HG02981 (cell line): ENCODE data around the gene CRAT.

Experiments
- ATAC-seq: cut with Tn5 transposase; IDR thresholded peaks from one replicate; pipeline ENCODE4 v1.9.1; 2021; ENCODE audit warnings: mild to moderate bottlenecking, moderate library complexity; ENCODE audit not compliant: unreplicated experiment

Gene CRAT

GRCh38 chr9:129110740-129111527, at the start of gene CRAT, which contains the start of gene PTPA:
Gene CRAT, minus strand, starts transcription at chr9:129110793. Its CDS starts 284 bp downstream, at chr9:129110509.
Gene PTPA, plus strand, starts transcription at chr9:129111415. Its CDS starts 186 bp downstream, at chr9:129111601.
- ATAC-seq, result peak; percentile 76

GRCh38 chr9:129156163-129156562, 45.6 kb upstream of the CRAT start:
- no peak for ATAC-seq

- no peak for ATAC-seq
Measured at GRCh38 chr9:129154866-129155477, 44.4 kb upstream of the CRAT start.

- ATAC-seq, result no peak
Measured at GRCh38 chr9:129151469-129151868, 40.9 kb upstream of the CRAT start.

GRCh38 chr9:129150672-129151211, 40.1 kb upstream of the CRAT start:
- no peak for ATAC-seq

DNA sequence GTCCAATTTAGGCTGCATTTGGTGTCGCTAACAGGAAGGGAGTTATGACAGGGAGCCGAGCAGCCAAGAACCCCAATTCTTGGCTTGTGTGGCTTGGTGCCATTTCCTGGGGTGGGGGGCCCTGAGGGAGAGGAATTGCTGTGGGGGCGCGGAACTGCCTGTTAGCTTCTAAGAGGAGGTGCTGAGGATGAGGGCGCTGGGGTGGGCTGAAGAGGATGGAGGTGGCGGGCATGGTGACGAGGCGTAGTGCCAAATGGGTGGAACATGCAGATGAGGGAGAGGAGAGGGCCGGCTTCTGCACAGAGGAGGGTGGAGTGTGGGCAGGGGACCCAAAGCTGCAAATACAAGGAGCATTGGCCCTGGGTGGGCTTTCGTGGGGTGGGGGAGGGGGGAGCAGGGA, 39.5 kb upstream of the CRAT start:
- no peak for ATAC-seq

DNA sequence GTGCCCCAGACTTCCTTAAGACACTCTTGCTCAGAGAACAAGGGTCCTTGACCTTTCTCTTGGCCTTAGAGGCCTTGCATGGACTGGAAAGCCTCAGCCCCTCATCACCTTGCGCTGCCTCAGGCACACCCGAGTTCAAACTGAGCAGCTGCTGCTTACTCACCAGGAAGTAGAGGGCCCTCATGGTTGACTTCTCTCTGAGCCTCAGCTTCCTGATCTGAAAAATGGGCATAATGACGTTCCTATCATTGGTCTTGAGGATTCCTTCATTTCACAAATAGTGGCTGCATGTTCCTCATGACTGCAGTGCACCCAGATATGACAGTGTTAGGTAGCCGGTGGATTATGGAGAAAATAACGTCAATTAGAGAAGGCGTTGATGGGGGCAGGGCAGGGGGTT, 38.8 kb upstream of the CRAT start:
- ATAC-seq, result no peak

DNA sequence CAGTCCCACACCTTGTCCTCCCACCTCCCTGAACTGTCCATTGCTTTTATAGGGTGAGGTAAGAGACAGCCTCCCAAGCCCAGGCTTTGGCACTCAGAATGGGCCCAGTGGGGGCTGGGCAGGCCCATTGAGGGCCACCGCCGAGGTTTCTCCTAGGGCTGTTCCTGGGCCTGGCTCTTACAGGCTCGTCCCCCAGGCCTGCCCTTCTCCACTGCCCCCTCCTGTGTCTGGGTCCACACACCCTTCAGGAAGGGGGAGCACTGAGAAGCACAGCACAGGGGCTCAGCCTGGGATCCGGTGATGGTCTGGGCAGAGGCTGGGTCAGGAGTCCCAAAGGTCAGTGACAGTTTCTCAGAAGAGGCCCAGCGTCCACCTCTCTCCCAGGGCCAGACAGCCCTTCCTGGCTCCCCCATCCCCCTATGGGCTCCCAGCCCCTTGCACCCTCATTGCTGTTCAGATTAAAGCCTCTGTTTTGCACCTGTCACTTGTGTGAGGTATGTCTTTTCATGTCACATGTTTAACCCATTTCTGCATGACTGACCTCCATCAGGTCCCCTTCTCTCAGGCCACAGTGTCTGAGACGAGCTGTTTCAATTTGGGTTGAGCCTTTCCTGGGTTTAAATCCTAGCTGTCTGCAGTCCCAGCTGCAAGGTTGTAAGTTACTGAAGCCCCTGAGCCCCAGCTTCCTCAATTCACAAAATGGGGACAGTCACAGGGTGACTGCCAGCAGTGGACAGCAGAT, 38.0 kb upstream of the CRAT start:
- no peak for ATAC-seq

DNA sequence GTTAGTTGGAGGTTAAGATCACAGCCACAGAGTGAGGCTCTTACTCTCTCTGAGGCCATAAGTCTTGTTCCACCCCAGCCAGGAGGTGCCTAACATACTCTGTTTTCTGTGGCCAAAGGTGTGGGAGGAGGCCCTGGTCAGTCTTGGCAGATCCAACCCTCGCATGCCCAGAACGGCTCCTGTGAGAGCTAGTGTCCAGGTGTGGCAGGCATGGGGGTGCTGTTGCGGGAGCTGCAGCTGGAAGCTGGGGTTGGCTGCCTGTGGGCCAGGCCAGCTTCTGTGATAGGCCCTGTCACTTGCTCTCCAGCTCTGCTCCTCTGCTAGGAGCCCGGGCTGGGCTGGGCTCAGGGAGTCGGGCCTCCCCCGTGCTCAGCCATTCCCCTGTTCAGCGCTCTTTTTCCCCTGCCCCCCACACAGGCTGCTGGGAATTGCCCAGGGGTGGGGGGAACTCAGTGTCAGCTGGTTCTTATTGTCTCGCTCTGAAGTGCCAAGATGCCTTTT, 35.9 kb upstream of the CRAT start:
- no peak for ATAC-seq

DNA sequence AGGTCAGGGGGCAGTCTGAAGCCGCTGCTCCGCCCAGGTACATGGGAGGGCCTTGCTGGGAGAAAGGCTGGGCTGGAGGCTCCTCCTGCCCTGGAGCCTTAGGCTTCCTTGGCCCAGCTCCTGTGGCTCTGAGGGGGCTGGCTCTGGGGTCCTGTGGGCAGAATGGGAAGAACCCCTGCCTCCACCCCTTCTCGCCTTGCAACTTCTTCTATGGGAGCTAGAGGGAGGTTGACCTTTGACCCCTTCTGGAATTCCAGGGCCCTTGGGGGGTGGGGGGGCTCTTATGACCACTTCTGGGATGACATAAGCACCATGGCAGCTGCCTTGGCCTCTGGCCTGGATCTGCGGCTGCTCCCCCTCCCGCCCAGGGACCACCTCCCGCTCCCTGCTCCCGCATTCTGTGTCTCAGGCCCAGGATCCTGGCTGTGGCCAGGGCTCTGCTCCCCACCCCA, 35.3 kb upstream of the CRAT start:
- ATAC-seq, result no peak

DNA sequence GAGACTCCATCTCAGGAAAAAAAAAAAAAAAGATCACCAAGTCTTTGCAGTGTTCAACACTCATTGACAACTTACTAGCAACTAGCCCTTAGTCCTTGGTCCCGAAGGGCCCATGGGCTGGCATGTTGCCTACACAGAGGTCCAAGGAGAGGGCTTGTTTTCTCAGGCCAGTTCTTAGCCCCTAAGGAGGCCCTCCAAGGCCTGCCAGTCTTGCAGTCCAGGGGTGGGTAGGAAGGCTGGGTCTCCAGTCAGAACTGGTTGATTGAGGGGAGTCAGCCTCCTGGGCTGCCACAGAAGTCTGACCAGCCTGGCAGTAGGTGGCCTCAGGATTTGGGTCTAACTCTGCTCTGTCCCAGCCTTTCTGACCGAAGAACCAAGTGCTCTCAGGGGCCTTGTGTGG, 34.7 kb upstream of the CRAT start:
- ATAC-seq, result no peak

DNA sequence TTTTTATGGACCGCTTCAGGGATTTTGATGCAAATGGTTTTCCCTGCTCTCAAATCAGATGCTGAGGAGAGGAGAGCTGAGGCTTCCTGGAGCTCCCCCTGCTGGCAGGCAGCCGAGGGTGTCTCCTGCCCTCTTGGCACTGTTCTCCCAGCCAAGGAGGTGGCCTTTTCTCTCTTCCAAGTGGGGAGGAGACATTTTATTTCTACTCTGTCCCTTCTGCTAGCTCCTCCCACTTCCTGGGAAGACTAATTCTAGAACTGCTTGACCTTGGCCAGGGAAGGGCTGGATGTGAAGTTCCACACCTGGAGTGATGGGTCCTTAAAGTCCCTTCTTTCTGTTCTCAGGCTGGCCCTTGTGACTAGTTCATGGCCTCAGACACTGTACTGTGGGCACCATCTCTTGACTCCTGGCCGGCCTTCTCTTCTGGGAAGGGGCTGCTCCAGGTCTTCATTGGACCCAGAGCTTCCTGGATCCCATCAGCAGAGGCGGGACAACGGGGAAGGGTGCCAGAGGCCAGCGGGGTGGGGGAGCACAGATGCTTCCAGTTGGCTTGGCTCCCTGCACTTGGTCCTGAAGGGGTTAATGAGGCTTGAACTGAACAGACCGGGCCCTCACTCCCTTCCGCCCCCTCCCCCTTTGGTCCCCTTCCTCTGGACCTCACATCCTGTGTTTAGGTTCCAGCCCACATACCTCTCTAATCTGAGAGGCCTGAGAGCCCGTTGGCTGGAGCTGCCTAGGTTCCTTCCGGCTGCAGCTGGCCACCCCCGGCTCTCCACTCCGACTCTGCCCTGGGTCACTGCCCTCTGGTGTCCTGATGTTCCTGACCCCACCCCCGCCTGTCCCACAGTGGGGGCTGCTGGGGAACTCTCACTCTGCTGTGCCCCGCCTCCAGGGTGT, 32.7 kb upstream of the CRAT start:
- ATAC-seq, result no peak

DNA sequence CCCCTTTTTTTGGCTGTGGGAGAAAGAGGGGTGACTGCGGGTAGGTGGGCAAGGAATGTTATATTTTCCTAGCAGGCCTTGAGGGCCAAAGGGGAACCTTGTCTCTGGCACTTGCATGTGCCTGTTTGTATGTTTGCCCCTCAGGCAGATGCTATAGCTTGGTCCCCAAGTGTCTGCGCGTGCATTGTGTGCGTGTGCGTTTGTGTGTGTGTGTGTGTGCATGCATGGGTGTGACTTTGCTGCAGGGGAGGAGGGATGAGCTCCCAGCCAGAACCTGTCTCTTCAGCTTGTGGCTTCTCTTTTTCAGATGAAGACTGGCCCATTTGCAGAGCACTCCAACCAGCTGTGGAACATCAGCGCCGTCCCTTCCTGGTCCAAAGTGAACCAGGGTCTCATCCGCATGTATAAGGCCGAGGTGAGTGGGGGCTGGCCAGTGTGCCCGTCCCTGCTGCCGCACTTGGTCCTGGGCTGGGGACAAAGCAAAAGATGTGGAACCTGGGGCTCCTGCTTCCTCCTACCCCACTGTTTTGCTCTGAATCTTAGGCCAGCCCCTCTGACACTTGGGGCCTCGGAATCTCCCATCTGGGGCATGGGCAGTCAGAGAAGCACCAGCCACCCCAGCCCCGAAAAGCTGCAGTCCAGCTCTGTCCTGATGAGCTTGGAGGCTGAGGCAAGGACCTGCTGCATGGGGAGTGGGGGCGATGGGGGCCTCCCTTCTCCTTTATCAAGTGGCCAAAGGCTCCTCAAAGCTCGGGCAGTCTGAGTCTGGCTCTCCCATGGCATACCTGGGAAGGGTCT, 31.7 kb upstream of the CRAT start:
- no peak for ATAC-seq

GRCh38 chr9:129141066-129142041, 30.8 kb upstream of the CRAT start:
- ATAC-seq, result no peak

GRCh38 chr9:129140397-129141065, 29.9 kb upstream of the CRAT start:
- ATAC-seq, result peak; percentile 17

GRCh38 chr9:129139993-129140396, 29.4 kb upstream of the CRAT start:
- peak; percentile 61 for ATAC-seq

DNA sequence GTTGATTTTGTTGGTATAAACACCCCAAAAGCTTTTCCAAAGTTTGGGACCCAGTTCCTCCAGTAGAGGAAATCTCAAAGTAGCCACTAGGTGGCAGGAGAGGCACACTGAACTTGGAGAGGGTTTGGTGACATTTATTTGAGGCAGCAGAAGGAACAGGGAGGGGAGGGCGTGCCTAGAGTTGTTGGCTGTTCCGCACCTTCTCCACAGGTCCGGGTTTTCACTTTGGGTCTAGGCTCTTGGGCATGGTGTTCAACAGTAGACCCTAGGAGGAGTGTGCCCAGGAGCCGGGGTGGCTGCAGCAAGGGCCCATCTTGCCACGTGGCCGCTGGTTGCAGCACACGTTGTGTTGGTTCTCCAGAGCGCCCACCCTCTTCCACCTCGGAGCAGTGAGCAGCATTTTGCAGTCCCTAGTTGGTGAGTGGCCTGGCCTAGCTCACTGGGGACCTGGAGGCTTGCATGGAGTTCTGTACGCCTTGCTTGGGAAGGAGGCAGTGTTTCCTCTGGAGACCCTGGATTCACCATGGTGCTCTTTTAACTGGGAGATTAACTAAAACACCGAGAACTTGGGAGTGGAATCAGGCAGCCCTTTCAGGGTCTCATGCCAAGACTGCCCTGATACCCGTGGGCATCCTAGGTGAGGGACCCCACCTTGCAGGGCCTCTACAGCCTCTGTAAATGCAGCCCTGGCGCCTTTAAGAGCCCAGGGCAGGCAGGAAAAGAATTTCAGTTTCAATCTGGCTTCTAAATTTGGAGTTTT, 28.8 kb upstream of the CRAT start:
- ATAC-seq, result peak; percentile 24
